ENCODE measurements around the gene MAN2A1. TPM values are rescaled to one million over a fixed set of nuclear protein-coding genes. Genes with fewer than 3 reads are reported as not detected.
"Not testable (repeated sequence)": the region's sequence is repeated elsewhere in the genome, so short reads cannot be mapped to it uniquely, and the experiment has no call there.

The MAN2A1 gene
- total RNA-seq, 1 donor = 112 TPM

- not testable (repeated sequence) for H3K9me3 ChIP-seq (ENCODE audit: low read depth, low read length); H3K27me3 ChIP-seq (ENCODE audit: insufficient read depth, low read length); H3K4me3 ChIP-seq (ENCODE audit: low read length); H3K4me1 ChIP-seq (ENCODE audit: insufficient read depth, low read length)
Measured at GRCh38 chr5:109832207-109833188, 142.8 kb downstream of the MAN2A1 start.

- Histone ChIP-seq H3K4me1 (ENCODE audit: insufficient read depth, low read length) (no peaks in the 10 kb centered on the region), H3K9me3 (ENCODE audit: low read depth, low read length) (no peaks in the 10 kb centered on the region), H3K4me3 (ENCODE audit: low read length) (no peak overlapping the region), H3K27me3 (ENCODE audit: insufficient read depth, low read length) (no peaks in the 10 kb centered on the region)
Measured at GRCh38 chr5:109833946-109834345, 144.2 kb downstream of the MAN2A1 start.

- Histone ChIP-seq H3K9me3 (ENCODE audit: low read depth, low read length) (no peaks in the 10 kb centered on the region), H3K4me3 (ENCODE audit: low read length) (no peak overlapping the region), H3K4me1 (ENCODE audit: insufficient read depth, low read length) (no peaks in the 10 kb centered on the region), H3K27me3 (ENCODE audit: insufficient read depth, low read length) (no peaks in the 10 kb centered on the region)
Measured at GRCh38 chr5:109836280-109836679, 146.6 kb downstream of the MAN2A1 start.

GRCh38 chr5:109837231-109837861, 147.6 kb downstream of the MAN2A1 start:
- Histone ChIP-seq H3K27me3 (ENCODE audit: insufficient read depth, low read length) (no peaks in the 10 kb centered on the region), H3K9me3 (ENCODE audit: low read depth, low read length) (no peaks in the 10 kb centered on the region), H3K4me1 (ENCODE audit: insufficient read depth, low read length) (no peaks in the 10 kb centered on the region), H3K4me3 (ENCODE audit: low read length) (no peak overlapping the region)

GRCh38 chr5:109838157-109838556, 148.4 kb downstream of the MAN2A1 start:
- Histone ChIP-seq H3K4me3 (ENCODE audit: low read length) (no peak overlapping the region), H3K9me3 (ENCODE audit: low read depth, low read length) (no peaks in the 10 kb centered on the region), H3K4me1 (ENCODE audit: insufficient read depth, low read length) (no peaks in the 10 kb centered on the region), H3K27me3 (ENCODE audit: insufficient read depth, low read length) (no peaks in the 10 kb centered on the region)

- Histone ChIP-seq H3K27me3 (ENCODE audit: insufficient read depth, low read length) (no peaks in the 10 kb centered on the region), H3K9me3 (ENCODE audit: low read depth, low read length) (no peaks in the 10 kb centered on the region), H3K4me1 (ENCODE audit: insufficient read depth, low read length) (no peaks in the 10 kb centered on the region), H3K4me3 (ENCODE audit: low read length) (no peak overlapping the region)
Measured at GRCh38 chr5:109844148-109844547, 154.4 kb downstream of the MAN2A1 start.

- Histone ChIP-seq H3K4me3 (ENCODE audit: low read length) (no peak overlapping the region), H3K27me3 (ENCODE audit: insufficient read depth, low read length) (no peaks in the 10 kb centered on the region), H3K9me3 (ENCODE audit: low read depth, low read length) (no peaks in the 10 kb centered on the region), H3K4me1 (ENCODE audit: insufficient read depth, low read length) (peaks cover 2% of the 10 kb centered on the region)
Measured at GRCh38 chr5:109844695-109845094, 155.0 kb downstream of the MAN2A1 start.

- peaks cover 5% of the 10 kb centered on the region for H3K4me1 ChIP-seq (ENCODE audit: insufficient read depth, low read length)
- no peaks in the 10 kb centered on the region for H3K9me3 ChIP-seq (ENCODE audit: low read depth, low read length)
- no peaks in the 10 kb centered on the region for H3K27me3 ChIP-seq (ENCODE audit: insufficient read depth, low read length)
- H3K4me3 ChIP-seq (ENCODE audit: low read length) = no peak overlapping the region
Measured at GRCh38 chr5:109848130-109848529, 158.4 kb downstream of the MAN2A1 start.

- H3K27me3 ChIP-seq (ENCODE audit: insufficient read depth, low read length) = no peaks in the 10 kb centered on the region
- H3K4me1 ChIP-seq (ENCODE audit: insufficient read depth, low read length) = peaks cover 5% of the 10 kb centered on the region
- H3K9me3 ChIP-seq (ENCODE audit: low read depth, low read length) = no peaks in the 10 kb centered on the region
- H3K4me3 ChIP-seq (ENCODE audit: low read length) = no peak overlapping the region
Measured at GRCh38 chr5:109849478-109850088, 159.9 kb downstream of the MAN2A1 start.

GRCh38 chr5:109852371-109853155, 162.8 kb downstream of the MAN2A1 start:
- peaks cover 11% of the 10 kb centered on the region for H3K4me1 ChIP-seq (ENCODE audit: insufficient read depth, low read length)
- H3K4me3 ChIP-seq (ENCODE audit: low read length) = no peak overlapping the region
- H3K9me3 ChIP-seq (ENCODE audit: low read depth, low read length) = no peaks in the 10 kb centered on the region
- no peaks in the 10 kb centered on the region for H3K27me3 ChIP-seq (ENCODE audit: insufficient read depth, low read length)

GRCh38 chr5:109853377-109853776, 163.7 kb downstream of the MAN2A1 start:
- Histone ChIP-seq H3K4me1 (ENCODE audit: insufficient read depth, low read length) (peaks cover 12% of the 10 kb centered on the region), H3K4me3 (ENCODE audit: low read length) (no peak overlapping the region), H3K27me3 (ENCODE audit: insufficient read depth, low read length) (no peaks in the 10 kb centered on the region), H3K9me3 (ENCODE audit: low read depth, low read length) (no peaks in the 10 kb centered on the region)

- Histone ChIP-seq H3K27me3 (ENCODE audit: insufficient read depth, low read length) (no peaks in the 10 kb centered on the region), H3K9me3 (ENCODE audit: low read depth, low read length) (no peaks in the 10 kb centered on the region), H3K4me1 (ENCODE audit: insufficient read depth, low read length) (peaks cover 12% of the 10 kb centered on the region), H3K4me3 (ENCODE audit: low read length) (no peak overlapping the region)
Measured at GRCh38 chr5:109855056-109855455, 165.3 kb downstream of the MAN2A1 start.

GRCh38 chr5:109857405-109858031, 167.8 kb downstream of the MAN2A1 start:
- Histone ChIP-seq H3K4me3 (ENCODE audit: low read length) (no peak overlapping the region), H3K9me3 (ENCODE audit: low read depth, low read length) (no peaks in the 10 kb centered on the region), H3K4me1 (ENCODE audit: insufficient read depth, low read length) (peaks cover 12% of the 10 kb centered on the region), H3K27me3 (ENCODE audit: insufficient read depth, low read length) (no peaks in the 10 kb centered on the region)

- H3K27me3 ChIP-seq (ENCODE audit: insufficient read depth, low read length) = no peaks in the 10 kb centered on the region
- H3K4me3 ChIP-seq (ENCODE audit: low read length) = no peak overlapping the region
- no peaks in the 10 kb centered on the region for H3K9me3 ChIP-seq (ENCODE audit: low read depth, low read length)
- H3K4me1 ChIP-seq (ENCODE audit: insufficient read depth, low read length) = peaks cover 12% of the 10 kb centered on the region
Measured at GRCh38 chr5:109859537-109859936, 169.8 kb downstream of the MAN2A1 start.
